ENCODE measurements around the gene USP34.

USP34 gene

DNA sequence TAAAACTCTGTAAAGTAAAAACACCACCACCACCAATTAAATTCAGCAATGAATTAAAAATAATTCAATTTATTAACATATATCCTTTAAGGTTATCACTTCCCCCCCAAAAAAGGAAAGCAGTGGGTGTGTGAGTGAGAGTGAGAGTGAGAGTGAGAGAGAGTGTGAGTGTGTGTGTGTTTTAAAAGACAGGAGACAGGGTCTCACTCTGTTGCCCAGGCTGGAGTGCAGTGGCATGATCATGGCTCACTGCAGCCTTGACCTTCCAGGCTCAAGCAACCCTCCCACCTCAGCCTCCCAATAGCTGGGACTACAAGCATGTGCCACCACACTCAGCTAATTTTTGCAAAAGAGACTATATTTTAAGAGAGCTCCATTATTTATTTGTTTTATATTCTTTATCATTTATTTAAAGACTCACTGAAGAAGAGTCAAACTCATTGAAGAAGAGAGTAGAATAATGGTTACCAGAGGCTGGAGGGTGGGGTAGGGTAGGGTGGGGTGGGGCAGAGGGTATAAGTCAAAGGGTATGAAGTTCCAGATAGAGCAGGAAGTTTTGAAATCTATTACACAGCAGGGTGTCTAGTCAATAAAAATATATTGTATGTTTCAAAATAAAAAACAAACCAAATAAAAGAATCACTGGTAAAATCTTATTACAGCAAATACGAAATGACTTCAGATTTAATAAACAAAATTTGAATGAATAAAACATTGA, 187.3 kb downstream of the USP34 start:
- DNase-seq (ENCODE audit: low read depth in 1 of 2, low spot score in 1 of 2) = no peak
- no peak for TF ChIP-seq JUND (IDR thresholded peaks at IDR 0.05; ENCODE audit: low read depth)
- in situ Hi-C loops (cut with HindIII; ENCODE audit: low pct_unique_long_range_greater_than_20kb, low sequenced_read_pairs) = no loop called here

DNA sequence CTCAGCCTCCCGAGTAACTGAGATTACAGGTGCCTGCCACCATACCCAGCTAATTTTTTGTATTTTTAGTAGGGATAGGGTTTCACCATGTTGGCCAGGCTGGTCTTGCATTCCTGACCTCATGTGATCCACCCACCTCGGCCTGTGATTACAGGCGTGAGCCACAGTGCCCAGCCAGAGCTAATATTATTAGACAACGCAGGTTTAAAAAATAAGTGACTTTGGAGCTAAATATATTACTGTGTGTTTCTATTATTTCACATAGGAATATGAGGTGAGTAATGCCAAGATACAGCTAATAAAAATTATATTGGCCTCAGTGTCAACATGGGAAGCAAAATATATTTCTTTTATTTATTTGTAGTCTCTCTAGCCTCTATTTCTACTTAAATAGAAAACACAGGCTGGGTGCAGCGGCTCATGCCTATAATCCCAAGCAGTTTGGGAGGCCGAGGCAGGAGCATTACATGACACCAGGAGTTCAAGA, 188.7 kb downstream of the USP34 start:
- in situ Hi-C loops (cut with HindIII; ENCODE audit: low pct_unique_long_range_greater_than_20kb, low sequenced_read_pairs) = no loop called here
- DNase-seq (ENCODE audit: low read depth in 1 of 2, low spot score in 1 of 2) = no peak
- no peak for TF ChIP-seq JUND (IDR thresholded peaks at IDR 0.05; ENCODE audit: low read depth)

GRCh38 chr2:61281321-61281720, 189.6 kb downstream of the USP34 start:
- DNase-seq (ENCODE audit: low read depth in 1 of 2, low spot score in 1 of 2) = no peak
- no peak for TF ChIP-seq JUND (IDR thresholded peaks at IDR 0.05; ENCODE audit: low read depth)
- in situ Hi-C loops (cut with HindIII; ENCODE audit: low pct_unique_long_range_greater_than_20kb, low sequenced_read_pairs) = no loop called here

DNA sequence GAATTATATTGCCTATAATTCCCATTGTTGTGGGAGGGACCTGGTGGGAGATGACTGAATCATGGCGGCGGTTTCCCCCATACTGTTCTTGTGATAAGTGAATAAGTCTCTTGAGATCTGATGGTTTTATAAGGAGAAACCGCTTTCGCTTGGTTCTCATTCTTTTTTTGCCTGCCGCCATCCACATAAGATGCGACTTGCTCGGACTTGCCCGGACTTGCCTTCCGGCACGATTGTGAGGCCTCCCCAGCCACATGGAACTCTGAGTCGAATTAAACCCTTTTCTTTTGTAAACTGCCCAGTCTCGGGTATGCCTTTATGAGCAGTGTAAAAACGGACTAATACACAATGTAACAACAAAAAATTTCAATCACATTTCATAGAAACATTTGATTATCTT, 193.1 kb downstream of the USP34 start:
- DNase-seq (ENCODE audit: low read depth in 1 of 2, low spot score in 1 of 2) = no peak
- no peak for TF ChIP-seq JUND (IDR thresholded peaks at IDR 0.05; ENCODE audit: low read depth)
- in situ Hi-C loops (cut with HindIII; ENCODE audit: low pct_unique_long_range_greater_than_20kb, low sequenced_read_pairs) = no loop called here

- DNase-seq (ENCODE audit: low read depth in 1 of 2, low spot score in 1 of 2) = no peak
- TF ChIP-seq JUND (IDR thresholded peaks at IDR 0.05; ENCODE audit: low read depth) = no peak
- in situ Hi-C loops (cut with HindIII; ENCODE audit: low pct_unique_long_range_greater_than_20kb, low sequenced_read_pairs) = no loop called here
These were observed 195.2 kb downstream of the USP34 start for GRCh38 chr2:61275575-61276184.

DNA sequence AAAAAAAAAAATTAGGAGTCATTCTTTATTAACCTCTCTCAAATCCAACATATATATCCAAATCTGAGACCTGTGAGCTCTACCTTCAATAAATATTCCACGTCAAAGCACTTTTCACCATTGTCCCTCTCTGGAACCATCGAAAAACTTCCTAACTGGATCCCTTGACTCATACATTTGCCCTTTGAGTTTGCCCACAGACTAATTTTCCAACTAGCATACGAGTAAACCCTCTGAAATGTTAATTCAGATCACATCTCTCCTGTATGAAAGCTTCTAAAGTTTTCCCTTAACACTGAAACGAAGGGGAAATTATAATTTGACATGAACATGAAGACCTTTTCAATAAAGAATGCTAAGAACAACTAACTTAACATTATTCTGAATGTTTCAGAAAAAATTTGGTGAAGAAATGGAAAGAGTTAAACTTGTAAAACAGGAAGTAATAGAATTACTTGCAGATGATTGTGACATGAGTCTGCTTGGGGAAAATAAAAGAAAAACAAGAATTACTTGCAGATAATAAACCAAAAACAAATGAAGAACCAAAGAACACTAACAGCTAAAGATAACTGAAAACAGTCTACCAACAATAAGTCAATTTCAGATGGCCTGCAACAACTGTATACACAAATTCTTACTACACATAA, 198.3 kb downstream of the USP34 start:
- in situ Hi-C loops (cut with HindIII; ENCODE audit: low pct_unique_long_range_greater_than_20kb, low sequenced_read_pairs) = no loop called here
- TF ChIP-seq JUND (IDR thresholded peaks at IDR 0.05; ENCODE audit: low read depth) = no peak
- DNase-seq (ENCODE audit: low read depth in 1 of 2, low spot score in 1 of 2) = no peak

DNA sequence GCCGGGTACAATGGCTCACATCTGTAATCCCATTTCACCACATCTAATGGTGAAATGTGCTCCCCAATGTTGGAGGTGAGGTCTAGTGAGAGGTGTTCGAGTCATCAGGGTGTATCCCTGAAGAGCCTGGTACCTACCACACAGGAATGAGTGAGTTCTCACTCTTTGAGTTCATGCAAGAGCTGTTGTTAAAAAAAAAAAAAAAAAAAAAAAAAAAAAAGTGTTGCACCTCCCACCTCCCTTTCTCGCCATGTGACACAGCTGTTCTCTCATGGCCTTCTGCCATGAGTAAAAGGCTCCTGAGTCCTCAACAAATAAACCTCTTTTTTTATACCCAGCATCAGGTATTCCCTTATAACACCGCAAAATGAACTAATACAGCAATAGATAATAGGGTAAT, 202.6 kb downstream of the USP34 start:
- TF ChIP-seq JUND (IDR thresholded peaks at IDR 0.05; ENCODE audit: low read depth) = no peak
- no peak for DNase-seq (ENCODE audit: low read depth in 1 of 2, low spot score in 1 of 2)
- in situ Hi-C loops (cut with HindIII; ENCODE audit: low pct_unique_long_range_greater_than_20kb, low sequenced_read_pairs) = no loop called here

- in situ Hi-C loops (cut with HindIII; ENCODE audit: low pct_unique_long_range_greater_than_20kb, low sequenced_read_pairs) = no loop called here
- no peak for DNase-seq (ENCODE audit: low read depth in 1 of 2, low spot score in 1 of 2)
- no peak for TF ChIP-seq JUND (IDR thresholded peaks at IDR 0.05; ENCODE audit: low read depth)
These were observed 204.0 kb downstream of the USP34 start for GRCh38 chr2:61266632-61267505.

DNA sequence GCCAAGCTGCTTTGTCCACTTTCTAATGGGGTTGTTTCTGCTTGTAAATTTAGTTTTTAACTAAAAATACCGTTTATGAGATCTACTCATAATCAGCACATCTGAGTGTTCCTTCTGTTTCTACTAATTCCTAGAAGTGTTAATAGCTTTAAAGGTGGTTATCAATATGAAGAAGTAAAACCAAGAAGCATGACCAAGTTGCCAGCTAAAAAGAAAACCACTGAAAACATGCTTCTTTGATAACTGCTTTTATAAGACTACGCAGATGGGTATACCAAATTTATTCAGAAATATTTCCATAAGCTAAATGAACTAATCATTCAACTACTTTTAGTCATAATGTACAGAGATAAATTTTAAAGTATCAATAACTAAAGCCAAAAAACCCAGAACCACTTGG, 207.1 kb downstream of the USP34 start:
- in situ Hi-C loops (cut with HindIII; ENCODE audit: low pct_unique_long_range_greater_than_20kb, low sequenced_read_pairs) = no loop called here
- DNase-seq (ENCODE audit: low read depth in 1 of 2, low spot score in 1 of 2) = no peak
- TF ChIP-seq JUND (IDR thresholded peaks at IDR 0.05; ENCODE audit: low read depth) = no peak

DNA sequence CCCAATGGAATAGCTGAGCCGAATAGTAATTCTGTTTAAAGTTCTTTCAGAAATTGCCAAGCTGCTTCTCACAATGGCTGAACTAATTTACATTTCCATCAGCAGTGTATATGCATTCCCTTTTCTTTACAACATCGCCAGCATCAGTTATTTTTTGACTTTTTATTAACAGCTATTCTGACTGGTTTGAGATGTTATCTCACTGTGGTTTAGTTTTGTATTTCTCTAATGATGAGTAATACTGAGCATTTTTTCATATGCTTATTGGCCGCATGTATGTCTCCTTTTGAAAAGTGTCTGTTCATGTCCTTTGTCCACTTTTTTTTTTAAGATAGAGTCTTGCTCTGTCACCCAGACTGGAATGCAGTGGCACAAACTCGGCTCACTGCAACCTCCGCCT, 208.2 kb downstream of the USP34 start:
- in situ Hi-C loops (cut with HindIII; ENCODE audit: low pct_unique_long_range_greater_than_20kb, low sequenced_read_pairs) = no loop called here
- no peak for DNase-seq (ENCODE audit: low read depth in 1 of 2, low spot score in 1 of 2)
- no peak for TF ChIP-seq JUND (IDR thresholded peaks at IDR 0.05; ENCODE audit: low read depth)

GRCh38 chr2:61257446-61257845, 213.4 kb downstream of the USP34 start:
- DNase-seq (ENCODE audit: low read depth in 1 of 2, low spot score in 1 of 2) = no peak
- in situ Hi-C loops (cut with HindIII; ENCODE audit: low pct_unique_long_range_greater_than_20kb, low sequenced_read_pairs) = no loop called here

GRCh38 chr2:61255580-61256437, 215.1 kb downstream of the USP34 start:
- no peak for TF ChIP-seq JUND (IDR thresholded peaks at IDR 0.05; ENCODE audit: low read depth)
- in situ Hi-C loops (cut with HindIII; ENCODE audit: low pct_unique_long_range_greater_than_20kb, low sequenced_read_pairs) = no loop called here
- no peak for DNase-seq (ENCODE audit: low read depth in 1 of 2, low spot score in 1 of 2)

More at GRCh38 chr2:61257446-61257845, 213.4 kb downstream of the USP34 start:
- no peak for TF ChIP-seq JUND (IDR thresholded peaks at IDR 0.05; ENCODE audit: low read depth)

All from T47D (cell line).